Urothelium cell line (cell line): Measurements from ENCODE around the gene CXCR3.
A peak's percentile ranks its signal among the peaks of the same experiment; 100 is the strongest.

Source experiments
- DNase-seq: peaks from one replicate; pipeline ENCODE4 v3.0.0; 2011; ENCODE audit warnings: low spot score, mixed read lengths
- FAIRE-seq: peaks from 2 replicates; lab custom pipeline; 2011; peaks lifted over from hg19 to GRCh38; lab: Jason Lieb, UNC

The CXCR3 gene

DNA sequence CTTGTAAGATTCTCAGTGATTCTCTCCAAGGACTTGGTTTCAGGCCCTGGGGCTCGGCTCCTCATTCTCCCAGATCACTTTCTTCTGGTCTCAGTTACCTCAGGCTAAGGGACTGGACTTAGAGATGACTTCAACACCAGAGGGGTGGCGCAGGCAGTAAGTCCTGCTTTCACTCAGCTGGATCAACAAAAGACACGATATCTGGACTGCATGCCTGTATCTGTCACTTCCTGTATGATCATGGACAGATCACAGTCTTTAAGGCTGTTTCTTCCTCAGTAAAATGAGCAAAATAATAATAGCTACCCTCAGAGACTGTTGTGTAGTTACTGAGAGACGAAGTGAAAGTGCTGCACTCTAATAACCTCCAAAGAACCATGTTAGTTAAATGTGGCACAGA lies 19.5 kb upstream of the CXCR3 start:
- FAIRE-seq (no peak), DNase-seq (no peak)

DNA sequence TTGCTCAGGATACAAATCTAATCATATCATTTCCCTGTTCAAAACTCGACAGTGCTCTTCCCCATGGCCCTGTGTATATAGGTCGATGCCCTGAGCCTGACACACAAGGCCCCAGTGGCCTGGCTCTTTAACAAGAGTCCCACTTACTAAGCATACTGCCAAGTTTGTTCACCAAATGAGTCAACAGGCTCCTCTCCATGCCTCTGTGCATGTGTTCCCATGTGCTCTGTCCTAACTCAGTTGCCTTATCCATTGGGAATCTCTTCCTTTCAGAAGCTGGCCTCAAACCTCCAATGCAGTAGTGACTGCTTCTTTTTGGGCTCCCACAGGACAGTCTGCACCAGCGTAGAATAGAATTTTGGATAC lies 18.9 kb upstream of the CXCR3 start:
- no peak for DNase-seq

DNA sequence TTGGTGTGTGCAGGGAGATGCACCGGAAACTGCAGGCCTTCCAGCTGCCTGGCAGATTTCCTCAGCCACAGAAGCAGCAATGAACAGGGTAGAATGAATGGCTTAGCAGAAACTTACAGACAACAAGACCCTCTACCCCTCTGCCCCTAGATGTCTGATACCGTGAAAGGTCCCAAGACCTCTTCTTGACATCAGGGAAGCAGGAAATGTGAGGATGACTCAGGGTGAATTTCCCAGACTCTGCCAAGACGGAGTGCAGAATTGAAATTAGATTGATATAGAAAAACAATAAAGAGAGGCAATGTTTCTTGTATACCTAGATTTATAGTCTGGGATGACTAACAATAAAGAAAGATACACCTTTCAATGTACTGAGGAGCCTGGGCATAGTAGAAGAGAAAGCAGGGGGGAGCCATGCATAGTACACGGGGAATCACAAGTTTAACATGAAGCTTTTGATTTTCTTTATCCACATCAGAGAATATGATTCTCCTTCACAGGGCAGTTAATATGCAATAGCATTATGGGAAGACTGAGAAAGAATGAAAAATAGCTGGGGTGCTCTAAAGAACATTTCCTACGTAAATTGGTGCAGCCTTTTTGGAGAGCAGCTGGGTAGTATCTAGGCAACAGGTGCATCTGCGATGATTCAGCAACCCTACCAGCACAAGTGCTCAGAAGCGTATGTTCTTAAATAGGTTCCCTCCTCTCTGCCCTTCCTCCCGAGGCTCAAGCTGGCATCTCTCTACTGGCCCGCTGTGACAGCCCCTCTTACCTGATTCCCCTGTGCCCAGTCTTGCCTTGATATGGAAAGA lies 18.3 kb upstream of the CXCR3 start:
- DNase-seq (no peak), FAIRE-seq (no peak)

More for the DNA sequence above, 18.9 kb upstream of the CXCR3 start:
- no peak for FAIRE-seq

DNA sequence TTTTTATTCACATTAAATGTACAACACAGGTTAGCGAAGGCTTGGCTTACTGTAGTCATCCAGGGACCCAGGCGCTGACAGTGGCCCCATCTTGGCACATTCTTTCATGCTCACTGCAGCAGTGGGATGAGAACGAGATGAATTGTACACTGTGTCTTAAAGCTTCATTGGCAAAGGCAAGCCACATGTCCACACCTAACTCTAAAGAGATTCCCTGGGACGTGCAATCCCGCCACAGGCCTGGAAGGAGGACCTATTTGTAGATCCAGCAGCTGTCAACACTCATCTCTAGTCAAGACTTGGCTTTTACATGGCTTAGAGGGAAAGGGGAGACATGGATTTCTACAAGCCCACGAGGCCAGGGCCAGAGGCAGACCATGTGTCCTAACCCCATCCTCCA lies 16.1 kb upstream of the CXCR3 start:
- DNase-seq = no peak
- no peak for FAIRE-seq

DNA sequence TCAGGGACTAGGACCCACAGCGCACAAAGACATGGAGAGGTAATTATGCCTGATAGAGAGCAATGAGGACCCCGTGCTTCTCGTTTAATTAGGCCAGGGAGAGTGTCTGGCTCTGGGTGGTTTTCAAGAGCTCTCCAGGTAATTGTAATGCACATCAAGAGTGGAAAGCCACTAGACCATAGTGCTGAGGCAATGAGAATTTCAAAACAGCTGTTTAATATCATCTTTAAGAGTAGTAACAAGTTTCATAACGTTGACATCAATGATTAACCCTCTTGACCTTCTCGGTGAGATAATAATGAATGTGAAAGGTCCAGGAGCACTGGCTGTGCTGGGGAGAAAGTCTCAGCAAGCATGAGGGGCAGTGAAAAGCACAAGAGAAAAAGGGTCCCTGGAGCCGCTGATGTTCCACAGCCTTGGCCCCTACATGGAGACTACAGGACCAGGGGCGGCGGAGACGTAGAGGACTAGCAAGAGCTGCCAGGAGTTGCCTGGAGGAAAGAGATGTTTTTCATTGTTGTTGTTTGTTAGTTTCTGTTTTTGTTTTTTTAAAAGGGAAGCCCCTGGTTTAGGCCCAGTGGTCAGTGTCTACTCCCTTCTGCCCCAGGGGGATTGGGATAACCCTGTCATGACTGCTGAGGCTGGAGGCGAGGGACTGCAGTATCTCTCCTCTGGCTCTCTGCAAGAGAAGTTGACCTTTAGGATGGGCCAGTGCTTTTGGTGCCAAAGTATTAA lies 14.8 kb upstream of the CXCR3 start:
- FAIRE-seq (no peak), DNase-seq (no peak)

DNA sequence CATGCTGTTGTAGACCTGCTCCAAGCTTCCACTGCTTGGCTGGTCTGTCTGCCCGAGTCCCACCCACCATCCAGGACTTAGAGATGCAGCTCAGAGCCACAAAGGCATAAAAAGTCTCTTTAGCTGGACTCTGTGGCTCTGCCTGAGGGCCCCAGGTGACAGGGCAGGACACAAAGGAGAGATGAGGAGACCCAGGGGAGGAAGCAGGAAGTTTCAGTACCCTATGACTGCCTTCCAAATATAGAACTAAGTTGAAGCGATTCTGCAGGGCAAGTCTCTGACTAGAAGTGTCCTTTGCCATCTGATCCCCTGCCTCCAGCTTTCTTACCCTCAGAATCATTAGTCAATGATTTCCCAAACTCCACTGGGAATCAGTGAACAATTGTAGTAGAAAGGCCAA lies 11.2 kb upstream of the CXCR3 start:
- FAIRE-seq (no peak), DNase-seq (no peak)

DNA sequence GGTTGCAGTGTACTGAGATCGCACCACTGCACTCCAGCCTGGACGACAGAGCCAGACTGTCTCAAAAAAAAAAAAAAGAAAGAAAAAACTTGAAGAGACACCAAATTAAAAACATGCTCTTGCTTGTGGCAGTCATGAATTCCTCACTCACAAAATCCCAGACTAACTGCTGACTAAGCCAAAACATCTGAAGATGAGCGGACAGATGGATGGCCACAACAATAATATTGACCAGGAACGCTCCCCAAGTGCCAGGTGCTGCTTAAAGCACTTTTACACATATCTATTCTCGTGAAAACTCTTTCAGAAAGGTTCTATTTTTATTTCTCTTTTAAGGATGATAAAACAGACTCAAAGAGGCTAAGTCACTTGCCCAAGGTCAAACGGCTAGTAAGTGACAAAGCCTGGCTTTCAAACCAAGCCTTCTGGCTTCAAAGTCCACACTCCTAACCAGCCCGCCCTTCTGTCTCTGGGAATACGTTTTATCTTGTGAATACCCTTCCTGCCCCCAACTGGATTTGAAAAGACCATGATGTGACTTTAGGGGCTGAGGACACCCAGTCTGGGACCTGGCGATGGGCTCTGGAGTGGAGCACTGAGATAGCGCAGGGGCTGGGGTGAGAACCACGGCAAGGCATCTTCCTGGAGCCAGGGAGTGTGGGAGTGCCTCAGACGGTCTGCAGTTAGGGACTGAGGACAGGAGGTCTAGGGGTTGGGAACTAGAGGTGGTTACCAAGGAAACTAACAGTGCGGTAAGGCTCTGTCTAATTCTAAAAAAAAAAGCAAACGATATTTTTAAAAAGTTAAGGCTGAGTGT lies 9.5 kb upstream of the CXCR3 start:
- no peak for FAIRE-seq
- no peak for DNase-seq

DNA sequence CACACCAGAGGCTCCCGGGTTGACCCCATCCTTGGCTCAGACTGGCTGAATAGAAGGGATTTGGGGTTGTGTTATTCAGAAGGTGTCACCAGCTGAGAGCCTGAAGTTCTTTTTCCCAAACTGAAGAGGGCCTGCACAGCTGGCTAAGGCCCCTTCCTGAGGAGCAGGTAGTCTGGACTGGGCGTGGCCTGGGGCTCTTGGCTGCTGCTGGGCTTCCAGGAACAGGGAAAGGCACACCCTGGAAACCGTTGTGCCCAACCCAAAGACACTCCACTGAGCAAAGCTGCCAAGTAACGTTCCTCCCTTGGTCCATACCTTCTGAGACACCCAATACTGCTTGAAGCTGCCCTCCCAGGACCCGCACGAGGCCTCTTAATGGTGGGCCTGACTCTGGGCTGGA lies 8.3 kb upstream of the CXCR3 start:
- no peak for DNase-seq
- no peak for FAIRE-seq

DNA sequence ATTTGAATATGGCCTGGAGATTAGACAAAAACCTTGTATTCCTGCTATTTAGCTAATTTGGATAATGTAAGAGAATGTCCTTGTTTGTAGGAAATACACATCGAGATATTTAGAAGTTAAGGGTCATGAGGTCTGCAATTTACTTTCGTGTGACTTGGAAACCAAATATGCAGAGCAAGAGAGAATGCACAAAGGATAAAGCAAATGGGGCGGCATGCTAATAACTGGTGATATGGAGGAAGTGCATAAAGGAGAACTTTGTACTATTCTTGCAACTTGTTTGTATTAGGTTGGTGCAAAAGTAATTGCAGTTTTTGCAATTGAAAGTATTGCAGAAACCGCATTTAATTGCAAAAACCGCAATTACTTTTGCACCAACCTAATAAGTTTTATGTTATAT lies 7.2 kb upstream of the CXCR3 start:
- FAIRE-seq (no peak), DNase-seq (no peak)

DNA sequence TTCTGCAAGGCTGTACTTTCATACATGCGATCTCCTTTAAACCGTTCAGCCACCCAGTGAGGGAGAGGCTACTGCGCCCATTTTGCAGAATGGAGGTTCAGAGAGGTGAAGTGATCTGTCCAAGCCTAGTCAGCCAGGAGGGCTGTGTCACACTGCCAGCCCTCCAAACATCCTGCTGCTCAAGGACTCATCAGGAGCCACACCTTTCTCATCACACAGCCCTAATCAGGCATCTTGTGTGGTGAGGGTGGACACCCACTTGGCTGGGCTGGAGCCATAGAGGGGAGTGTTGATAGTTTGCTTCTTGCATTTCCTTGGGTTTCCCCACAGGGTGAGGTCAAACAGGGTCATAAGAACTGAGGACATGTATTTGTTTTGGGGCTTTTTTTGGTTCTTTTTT lies 5.4 kb upstream of the CXCR3 start:
- DNase-seq = no peak
- no peak for FAIRE-seq

DNA sequence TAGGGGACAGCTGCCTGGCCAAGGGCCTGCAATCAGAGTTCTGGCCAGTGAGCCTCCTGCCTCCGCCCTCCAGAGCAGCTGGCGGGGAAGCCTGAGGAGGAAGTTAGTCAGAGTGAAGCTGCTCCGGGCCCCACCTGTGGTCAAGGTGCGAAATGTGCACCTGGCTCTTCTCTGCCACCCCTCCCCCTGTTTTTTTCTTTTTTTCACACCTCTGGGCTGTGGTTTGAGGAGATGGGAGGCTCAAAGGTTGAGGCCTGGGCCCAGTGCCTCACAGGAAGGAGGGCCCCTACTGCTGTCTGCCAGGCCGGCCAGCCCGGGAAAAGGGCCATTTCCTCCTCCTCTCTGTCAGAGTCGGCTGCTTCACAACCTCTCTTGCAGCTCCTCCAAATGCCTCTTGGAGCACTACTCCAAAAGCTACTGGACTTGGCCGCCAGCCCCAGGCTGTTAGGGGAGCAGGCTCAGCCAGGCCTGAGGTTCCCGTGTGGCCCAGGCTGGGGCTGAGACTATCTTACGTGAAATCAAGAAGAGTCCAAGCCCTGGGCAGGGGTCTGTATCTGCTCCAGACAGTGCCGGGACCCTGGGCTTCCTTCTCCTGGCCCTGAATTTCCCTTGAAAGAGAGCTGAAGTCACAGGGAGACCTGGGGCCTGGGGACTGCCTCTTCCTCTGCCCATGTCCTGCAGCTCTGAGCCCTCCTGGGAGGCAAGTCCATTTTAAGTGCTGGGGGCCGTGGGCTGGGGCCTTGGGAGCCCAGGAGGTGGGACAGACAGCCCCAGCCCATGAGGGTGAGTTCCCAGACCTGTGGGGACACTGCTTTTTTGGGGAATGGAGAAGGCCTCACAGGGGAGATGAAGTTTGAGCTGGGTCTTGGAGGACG lies 4.5 kb upstream of the CXCR3 start:
- DNase-seq = peak; percentile 21
- FAIRE-seq = no peak

DNA sequence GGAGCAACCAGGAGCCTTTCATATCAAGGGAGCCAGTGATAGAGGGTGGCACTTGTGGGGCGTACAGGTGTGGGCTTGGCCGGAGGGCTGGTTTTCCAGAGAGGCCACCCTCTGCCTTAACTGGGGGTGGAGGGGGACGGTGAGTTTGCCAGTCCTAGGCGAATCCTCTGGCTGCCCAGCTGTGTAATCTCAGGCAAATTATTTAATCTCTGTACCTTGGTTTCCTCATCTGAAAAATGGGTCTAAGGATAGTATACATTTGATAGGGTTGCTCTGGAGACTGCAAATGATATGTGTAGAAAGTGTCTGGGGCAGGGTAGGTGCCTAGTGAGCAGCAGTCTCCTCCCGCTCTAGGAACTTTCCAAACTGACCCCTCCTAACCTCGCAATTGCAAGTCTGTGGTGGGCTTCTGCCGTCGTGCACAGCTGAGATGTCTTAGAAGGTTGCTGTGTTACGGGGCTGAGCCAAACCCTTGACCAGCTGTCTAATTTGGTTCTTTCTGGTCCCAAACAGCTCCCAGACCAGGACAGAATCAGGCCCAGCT lies 3.8 kb upstream of the CXCR3 start:
- DNase-seq (no peak), FAIRE-seq (no peak)

DNA sequence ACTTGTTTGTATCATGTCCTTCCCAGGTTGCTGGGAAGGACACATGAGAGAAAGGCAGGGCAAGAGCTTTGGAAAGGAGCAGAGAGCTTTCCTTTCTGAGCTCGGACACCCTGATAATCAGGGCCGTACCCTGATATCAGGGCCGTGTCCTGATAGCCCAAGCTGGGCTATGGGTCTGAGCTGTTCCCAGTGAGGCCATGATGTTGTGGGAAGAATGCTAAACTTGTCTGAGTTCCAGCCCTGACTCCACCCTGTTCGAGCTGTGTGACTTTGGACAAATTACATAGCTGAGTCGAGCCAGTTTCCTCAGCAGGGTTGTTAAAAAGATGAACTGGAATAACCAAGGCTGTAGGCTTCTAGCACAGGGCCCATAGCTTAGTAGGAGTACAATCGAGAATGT lies 3.3 kb upstream of the CXCR3 start:
- no peak for DNase-seq
- no peak for FAIRE-seq

DNA sequence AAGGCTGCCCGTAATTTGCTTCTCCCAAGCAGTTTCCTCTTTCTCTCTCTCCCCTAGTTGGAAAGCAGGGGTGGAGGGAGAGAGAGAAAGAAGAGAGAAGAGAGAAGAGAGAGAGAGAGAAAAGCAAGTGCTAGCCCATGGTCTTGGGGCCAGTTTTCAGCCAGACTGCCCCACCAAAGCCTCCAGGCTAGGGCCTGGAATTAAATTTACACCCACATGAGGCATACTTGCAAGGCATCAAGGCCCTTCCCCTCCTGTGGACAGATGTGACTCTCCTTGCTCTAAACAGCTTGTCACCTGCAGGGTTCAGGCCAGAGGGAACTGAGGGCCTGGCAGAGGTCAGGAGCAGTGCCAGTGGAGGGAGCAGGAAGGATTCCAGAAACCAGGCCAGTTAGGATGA lies 1.7 kb upstream of the CXCR3 start:
- FAIRE-seq (no peak), DNase-seq (no peak)

DNA sequence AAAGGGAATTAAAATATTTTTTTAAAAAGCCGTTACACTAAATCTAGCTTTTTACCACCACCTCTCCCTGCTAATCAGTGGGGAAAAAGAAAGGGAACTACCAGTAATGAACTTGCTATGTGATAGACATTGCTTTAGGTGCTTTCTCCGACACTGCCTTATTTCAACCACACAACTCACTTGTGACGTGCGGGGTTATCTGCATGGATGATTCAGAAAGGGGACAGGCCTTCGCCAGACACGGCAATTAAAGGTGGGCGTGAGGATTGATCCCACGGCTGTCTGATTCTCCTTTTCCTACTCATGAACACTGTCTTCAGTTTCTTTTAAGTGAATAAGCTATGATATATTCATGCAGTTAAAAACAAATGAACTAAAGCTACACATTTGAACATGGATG lies 882 bp upstream of the CXCR3 start:
- DNase-seq (no peak), FAIRE-seq (no peak)

DNA sequence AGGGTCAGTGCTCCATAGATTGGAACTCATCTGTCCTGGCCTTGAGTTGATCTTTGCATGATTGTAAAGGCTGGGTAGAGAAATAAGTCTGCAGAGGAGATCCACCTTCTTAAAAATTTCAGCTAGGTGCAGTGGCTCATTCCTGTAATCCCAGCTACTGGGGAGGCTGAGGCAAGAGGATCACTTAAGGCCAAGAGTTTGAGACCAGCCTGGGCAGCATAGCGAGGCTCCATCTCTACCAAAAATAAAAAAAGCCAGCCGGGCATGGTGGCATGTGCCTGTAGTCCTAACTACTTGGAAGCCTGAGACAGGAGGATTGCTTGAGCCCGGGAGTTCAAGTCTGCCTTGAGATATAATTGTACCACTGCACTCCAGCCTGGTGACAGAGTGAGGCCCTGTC lies 476 bp upstream of the CXCR3 start:
- DNase-seq = no peak
- FAIRE-seq = no peak

DNA sequence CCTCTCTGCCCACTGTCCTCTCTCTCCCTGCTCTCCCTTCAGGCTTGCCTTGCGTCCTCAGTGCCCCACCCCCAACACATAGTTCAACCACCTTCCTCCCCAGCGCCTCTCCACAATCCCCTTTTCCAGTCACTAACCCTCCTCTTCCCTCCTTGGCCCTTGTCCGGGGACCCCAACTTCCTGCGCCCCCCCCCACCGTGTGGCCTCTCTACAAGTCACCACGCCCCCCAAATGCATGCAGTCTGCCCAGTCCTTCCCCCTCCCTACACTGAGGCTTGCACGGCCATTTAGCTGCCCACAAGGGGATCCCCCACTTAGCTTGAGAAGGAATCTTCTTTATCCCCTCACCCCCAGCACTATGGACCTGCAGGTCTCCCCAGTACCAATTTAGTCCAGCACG lies 569 bp downstream of the CXCR3 start:
- DNase-seq (no peak), FAIRE-seq (no peak)

DNA sequence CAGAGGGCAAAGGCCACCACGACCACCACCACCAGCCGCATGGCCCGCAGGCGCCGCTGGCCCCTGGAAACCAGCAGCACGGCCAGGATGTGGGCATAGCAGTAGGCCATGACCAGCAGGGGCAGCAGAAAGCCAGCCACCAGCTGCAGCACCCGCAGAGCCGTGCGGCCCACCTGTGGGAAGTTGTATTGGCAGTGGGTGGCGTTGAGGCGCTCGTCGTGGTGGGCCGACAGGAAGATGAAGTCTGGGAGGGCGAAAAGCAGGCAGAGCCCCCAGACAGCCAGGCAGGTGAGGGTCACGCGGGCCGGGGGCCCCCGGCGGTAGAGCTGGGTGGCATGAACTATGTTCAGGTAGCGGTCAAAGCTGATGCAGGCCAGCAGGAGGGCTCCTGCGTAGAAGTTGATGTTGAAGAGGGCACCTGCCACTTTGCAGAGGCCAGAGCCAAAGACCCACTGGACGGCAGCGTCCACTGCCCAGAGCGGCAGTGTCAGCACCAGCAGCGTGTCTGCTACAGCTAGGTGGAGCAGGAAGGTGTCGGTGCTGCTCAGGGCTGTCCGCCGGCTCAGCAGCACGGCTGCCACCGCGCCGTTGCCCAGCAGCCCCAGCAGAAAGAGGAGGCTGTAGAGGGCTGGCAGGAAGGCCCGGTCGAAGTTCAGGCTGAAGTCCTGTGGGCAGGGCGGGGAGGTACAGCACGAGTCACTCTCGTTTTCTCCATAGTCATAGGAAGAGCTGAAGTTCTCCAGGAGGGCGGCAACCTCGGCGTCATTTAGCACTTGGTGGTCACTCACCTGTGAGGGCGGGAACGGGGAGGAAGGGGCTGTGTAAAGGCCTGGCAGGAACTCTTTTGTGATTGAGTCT lies 1.4 kb downstream of the CXCR3 start:
- DNase-seq (no peak), FAIRE-seq (no peak)

DNA sequence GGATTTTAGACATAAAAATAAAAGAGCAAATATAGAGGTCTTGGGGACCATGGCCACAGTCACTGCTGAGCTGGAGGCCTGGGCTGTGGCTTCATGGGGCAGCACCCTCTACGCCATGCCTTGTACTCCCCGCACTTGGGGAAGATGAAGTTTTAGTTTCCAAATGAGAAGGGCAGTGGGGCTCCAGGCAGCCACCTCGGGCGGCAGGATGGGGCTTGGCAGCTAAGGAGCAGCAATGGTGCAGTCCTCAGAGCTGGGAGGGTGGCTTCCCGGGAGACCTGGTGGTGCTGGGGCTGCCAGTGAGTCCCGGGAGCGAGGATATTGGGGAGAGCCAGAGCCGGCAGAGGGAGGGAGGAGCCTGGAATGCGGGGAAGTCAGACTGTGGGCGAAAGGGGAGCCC lies 2.4 kb downstream of the CXCR3 start:
- DNase-seq (no peak), FAIRE-seq (no peak)

DNA sequence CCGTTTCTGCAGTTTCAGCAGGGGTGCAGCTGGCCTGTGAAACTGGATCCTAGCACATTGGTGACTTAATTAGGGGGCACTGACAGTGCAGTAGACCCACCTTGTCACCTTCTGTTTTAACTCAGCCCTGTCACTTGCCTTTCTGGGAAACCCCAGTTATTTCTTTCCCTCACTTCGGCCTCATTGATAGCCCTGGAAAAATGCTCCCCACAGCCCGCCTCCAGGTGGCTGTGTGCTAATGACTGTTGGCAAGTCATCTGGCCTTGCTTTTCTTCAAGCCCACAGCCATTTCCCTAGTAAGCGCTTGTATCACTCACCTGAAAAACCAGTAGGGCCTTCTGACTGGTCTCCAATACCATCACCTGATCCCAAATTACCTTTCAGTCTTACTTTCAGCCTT lies 3.3 kb downstream of the CXCR3 start:
- FAIRE-seq (no peak), DNase-seq (no peak)
